ENCODE results near the gene RNF212B.
A peak's percentile ranks its signal among the peaks of the same experiment; 100 is the strongest.

Gene RNF212B

GRCh38 chr14:23297096-23297495 is 59.4 kb downstream of the RNF212B start:
- H3K27ac ChIP-seq, result no peak overlapping the region
- in situ Hi-C loops (cut with HindIII; ENCODE audit: low pct_ligation_motif_present, low sequenced_read_pairs), result no loop called here
- no peak overlapping the region for H3K4me3 ChIP-seq (ENCODE audit: low read depth, low read length)
- H3K36me3 ChIP-seq (replicated peaks), result no peaks in the 10 kb centered on the region
- no peaks in the 10 kb centered on the region for H3K27me3 ChIP-seq (replicated peaks)
- TF ChIP-seq, protein P1, sequence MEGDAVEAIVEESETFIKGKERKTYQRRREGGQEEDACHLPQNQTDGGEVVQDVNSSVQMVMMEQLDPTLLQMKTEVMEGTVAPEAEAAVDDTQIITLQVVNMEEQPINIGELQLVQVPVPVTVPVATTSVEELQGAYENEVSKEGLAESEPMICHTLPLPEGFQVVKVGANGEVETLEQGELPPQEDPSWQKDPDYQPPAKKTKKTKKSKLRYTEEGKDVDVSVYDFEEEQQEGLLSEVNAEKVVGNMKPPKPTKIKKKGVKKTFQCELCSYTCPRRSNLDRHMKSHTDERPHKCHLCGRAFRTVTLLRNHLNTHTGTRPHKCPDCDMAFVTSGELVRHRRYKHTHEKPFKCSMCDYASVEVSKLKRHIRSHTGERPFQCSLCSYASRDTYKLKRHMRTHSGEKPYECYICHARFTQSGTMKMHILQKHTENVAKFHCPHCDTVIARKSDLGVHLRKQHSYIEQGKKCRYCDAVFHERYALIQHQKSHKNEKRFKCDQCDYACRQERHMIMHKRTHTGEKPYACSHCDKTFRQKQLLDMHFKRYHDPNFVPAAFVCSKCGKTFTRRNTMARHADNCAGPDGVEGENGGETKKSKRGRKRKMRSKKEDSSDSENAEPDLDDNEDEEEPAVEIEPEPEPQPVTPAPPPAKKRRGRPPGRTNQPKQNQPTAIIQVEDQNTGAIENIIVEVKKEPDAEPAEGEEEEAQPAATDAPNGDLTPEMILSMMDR (IDR thresholded peaks at IDR 0.05; ENCODE audit: low read depth, low read length, missing control alignments), result no peak
- no peak for DNase-seq

DNA sequence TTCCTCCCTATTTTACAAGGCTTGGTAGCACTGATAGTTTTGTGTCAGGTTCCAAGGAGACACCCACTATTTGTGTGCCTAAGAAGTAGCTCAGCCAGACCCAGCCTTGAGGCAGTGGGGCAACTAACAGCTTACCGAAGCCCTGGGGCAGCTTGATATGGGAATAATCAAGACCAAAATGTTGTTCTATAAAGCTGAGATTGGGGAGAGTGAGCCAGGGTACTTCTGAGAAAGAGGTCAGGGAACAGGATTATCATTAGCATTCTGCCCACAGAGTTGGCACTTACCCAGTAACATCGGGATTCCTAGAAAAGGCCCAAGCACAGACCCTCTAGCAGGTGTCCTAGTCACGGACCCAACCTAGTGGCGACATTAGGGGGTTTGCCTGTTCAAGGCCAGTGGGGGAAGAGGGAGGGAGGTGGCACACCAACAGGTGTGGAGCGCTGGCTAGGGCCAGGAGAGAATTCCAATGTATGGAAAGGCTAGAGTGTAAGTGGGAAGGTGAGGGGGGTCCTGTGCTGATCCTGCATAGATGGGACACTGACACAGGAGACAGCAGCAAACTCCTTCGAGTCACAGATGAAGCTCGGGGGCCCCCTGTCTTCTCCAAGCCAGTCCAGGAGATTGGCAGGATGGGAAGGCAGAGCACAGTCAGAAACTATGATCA is 60.0 kb downstream of the RNF212B start:
- Histone ChIP-seq H3K27ac (no peak overlapping the region), H3K27me3 (replicated peaks) (no peaks in the 10 kb centered on the region), H3K4me3 (ENCODE audit: low read depth, low read length) (no peak overlapping the region), H3K36me3 (replicated peaks) (no peaks in the 10 kb centered on the region)
- DNase-seq, result no peak
- TF ChIP-seq, protein P1 (IDR thresholded peaks at IDR 0.05; ENCODE audit: low read depth, low read length, missing control alignments), result no peak
- in situ Hi-C loops (cut with HindIII; ENCODE audit: low pct_ligation_motif_present, low sequenced_read_pairs), result no loop called here

- no peak for DNase-seq
- no peaks in the 10 kb centered on the region for H3K27me3 ChIP-seq (replicated peaks)
- no peak overlapping the region for H3K4me3 ChIP-seq (ENCODE audit: low read depth, low read length)
- H3K36me3 ChIP-seq (replicated peaks), result no peaks in the 10 kb centered on the region
- peak overlapping the region; percentile 48 for H3K27ac ChIP-seq
- in situ Hi-C loops (cut with HindIII; ENCODE audit: low pct_ligation_motif_present, low sequenced_read_pairs), result no loop called here
- TF ChIP-seq, protein P1 (IDR thresholded peaks at IDR 0.05; ENCODE audit: low read depth, low read length, missing control alignments), result peak; percentile 51
Measured at GRCh38 chr14:23299211-23299957, 61.6 kb downstream of the RNF212B start.

DNA sequence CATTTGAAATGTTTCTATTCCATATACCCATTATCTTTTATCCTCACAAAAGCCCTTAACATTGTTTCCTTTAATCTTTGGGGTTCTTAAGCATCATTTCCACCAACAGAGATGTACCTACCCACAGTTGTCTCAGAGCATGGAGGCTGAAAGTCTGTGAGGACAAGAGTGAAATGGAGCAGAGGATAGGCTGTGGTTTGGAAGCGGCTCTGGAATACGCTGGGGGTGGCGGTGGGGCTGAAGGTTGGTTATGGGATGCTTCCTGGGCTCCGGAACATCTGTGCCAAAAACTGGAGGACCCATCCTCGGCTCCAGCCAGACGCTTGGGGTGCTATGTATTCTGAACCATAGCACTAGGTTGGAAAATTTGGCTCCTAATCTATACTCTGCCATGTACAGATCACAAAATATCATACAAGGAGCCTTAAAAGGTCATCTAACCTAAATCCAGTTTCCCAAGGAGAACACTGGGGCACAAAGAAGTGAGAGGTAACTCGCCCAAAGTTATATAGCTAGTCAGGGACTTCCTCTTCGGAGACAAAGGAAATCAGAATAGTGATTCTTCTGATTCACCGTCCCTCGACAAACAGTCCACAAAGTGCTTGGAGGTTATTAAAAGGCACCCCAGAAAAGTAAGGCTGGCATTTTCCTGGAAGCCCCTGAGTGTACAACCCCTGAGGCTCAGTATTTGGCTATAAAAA is 62.4 kb downstream of the RNF212B start:
- Histone ChIP-seq H3K36me3 (replicated peaks) (no peaks in the 10 kb centered on the region), H3K27me3 (replicated peaks) (no peaks in the 10 kb centered on the region), H3K4me3 (ENCODE audit: low read depth, low read length) (peak overlapping the region; percentile 74), H3K27ac (peak overlapping the region; percentile 96)
- TF ChIP-seq, protein P1 (IDR thresholded peaks at IDR 0.05; ENCODE audit: low read depth, low read length, missing control alignments), result no peak
- DNase-seq, result no peak
- in situ Hi-C loops (cut with HindIII; ENCODE audit: low pct_ligation_motif_present, low sequenced_read_pairs), result no loop called here

DNA sequence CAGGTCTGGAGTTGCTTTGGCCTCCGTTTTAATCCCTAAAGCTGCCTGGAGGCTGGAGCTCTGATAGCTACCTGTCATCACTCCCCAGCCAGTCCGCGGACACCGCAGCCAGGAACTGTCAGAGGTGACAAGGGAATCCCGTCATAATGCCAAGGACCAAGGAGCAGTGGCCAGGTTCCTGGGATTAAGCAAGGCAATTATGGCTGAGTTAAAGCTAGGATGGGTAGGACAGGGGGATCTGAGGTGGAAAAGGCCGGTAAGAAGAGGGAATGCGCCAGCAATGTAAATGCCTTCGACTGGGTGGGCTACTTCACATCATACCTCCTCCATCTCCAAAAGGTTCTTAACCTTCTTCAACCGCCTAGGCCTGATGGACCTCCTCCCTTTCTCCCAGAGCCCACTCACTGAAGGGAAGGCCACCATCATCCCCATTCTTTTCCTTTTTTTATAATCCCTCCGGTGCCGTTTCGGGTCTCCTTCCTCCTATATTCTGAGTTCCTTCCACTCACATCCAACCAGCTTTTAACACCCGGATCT is 63.0 kb downstream of the RNF212B start:
- Histone ChIP-seq H3K4me3 (ENCODE audit: low read depth, low read length) (peak overlapping the region; percentile 74), H3K27ac (peak overlapping the region; percentile 96), H3K27me3 (replicated peaks) (no peaks in the 10 kb centered on the region), H3K36me3 (replicated peaks) (no peaks in the 10 kb centered on the region)
- in situ Hi-C loops (cut with HindIII; ENCODE audit: low pct_ligation_motif_present, low sequenced_read_pairs), result no loop called here
- peak; percentile 11 for DNase-seq
- TF ChIP-seq, protein P1 (IDR thresholded peaks at IDR 0.05; ENCODE audit: low read depth, low read length, missing control alignments), result no peak

All from brain microvascular endothelial cell (primary cell).